OCI-LY1 (cell line): ENCODE measurements around the gene LAMA3.

Experiments used
- H2AFZ ChIP-seq: fragments of 200-600 bp; sonication (generic), shearing (Covaris generic); 2 replicates; pipeline ENCODE4 v1.6.0; 2014; ENCODE audit warnings: antibody characterized with exemption, mild to moderate bottlenecking, low read length
- H3F3A ChIP-seq: fragments of 200-600 bp; sonication (generic), shearing (Covaris generic); 2 replicates; pipeline ENCODE4 v1.6.0; 2014; ENCODE audit warnings: mild to moderate bottlenecking, antibody characterized with exemption, low read length, moderate library complexity; ENCODE audit not compliant: insufficient read depth
- H3K27ac ChIP-seq: fragments of 200-600 bp; sonication (generic); 2 replicates; pipeline ENCODE4 v1.5.1; 2014; ENCODE audit warnings: low read length, mixed run types, mild to moderate bottlenecking, low read depth; ENCODE audit not compliant: poor library complexity, severe bottlenecking
- H3K27me3 ChIP-seq: fragments of 200-600 bp; sonication (generic); 2 replicates; pipeline ENCODE4 v1.6.0; 2014; ENCODE audit warnings: antibody characterized with exemption, mild to moderate bottlenecking, low read length, moderate library complexity; ENCODE audit not compliant: insufficient read depth
- H3K36me3 ChIP-seq: fragments of 200-600 bp; sonication (generic); 2 replicates; pipeline ENCODE4 v1.6.1; 2014; ENCODE audit warnings: mild to moderate bottlenecking, antibody characterized with exemption, low read length, moderate library complexity, mixed read lengths; ENCODE audit not compliant: insufficient read depth
- H3K4me1 ChIP-seq: fragments of 200-600 bp; sonication (generic); 2 replicates; pipeline ENCODE4 v1.5.1; 2014; ENCODE audit warnings: mild to moderate bottlenecking, low read length, moderate library complexity; ENCODE audit not compliant: insufficient read depth, severe bottlenecking
- H3K4me2 ChIP-seq: fragments of 200-600 bp; sonication (generic), shearing (Covaris generic); 2 replicates; pipeline ENCODE4 v1.6.1; 2014; ENCODE audit warnings: low read length
- H3K4me3 ChIP-seq: fragments of 200-600 bp; sonication (generic); 2 replicates; pipeline ENCODE4 v1.5.1; 2014; ENCODE audit warnings: low read length, low read depth, mild to moderate bottlenecking, mixed read lengths; ENCODE audit not compliant: poor library complexity, severe bottlenecking
- H3K79me2 ChIP-seq: fragments of 200-600 bp; shearing (Covaris generic); 2 replicates; pipeline ENCODE4 v1.6.1; 2016; ENCODE audit warnings: mixed run types, low read length, mixed read lengths; ENCODE audit not compliant: insufficient read depth
- H3K9ac ChIP-seq: fragments of 200-600 bp; sonication (generic), shearing (Covaris generic); 2 replicates; pipeline ENCODE4 v1.6.1; 2014; ENCODE audit warnings: mild to moderate bottlenecking, low read length, mixed read lengths
- H3K9me2 ChIP-seq: fragments of 200-600 bp; sonication (generic), shearing (Covaris generic); 2 replicates; pipeline ENCODE4 v1.6.1; 2014; ENCODE audit warnings: low read depth, mild to moderate bottlenecking, low read length, mixed read lengths
- H3K9me3 ChIP-seq: fragments of 200-600 bp; shearing (Covaris generic); 2 replicates; pipeline ENCODE4 v1.6.1; 2014; ENCODE audit warnings: low read length, mixed read lengths
- H4K20me1 ChIP-seq: fragments of 200-600 bp; sonication (generic), shearing (Covaris generic); 2 replicates; pipeline ENCODE4 v1.6.0; 2016; ENCODE audit warnings: mild to moderate bottlenecking, low read length; ENCODE audit not compliant: insufficient read depth
- CTCF ChIP-seq: fragments of 200-600 bp; sonication (generic), shearing (Covaris generic); IDR thresholded peaks from 2 replicates; pipeline ENCODE4 v1.5.1; 2017; ENCODE audit warnings: mild to moderate bottlenecking, antibody characterized with exemption, low read length, moderate library complexity, mixed read lengths
- EZH2 ChIP-seq: fragments of 200-600 bp; sonication (generic), shearing (Covaris generic); IDR thresholded peaks from 2 replicates; pipeline ENCODE4 v1.8.0; 2017; ENCODE audit warnings: borderline replicate concordance, mixed run types, mild to moderate bottlenecking, antibody characterized with exemption, low read length, moderate library complexity, mixed read lengths

Gene LAMA3

DNA sequence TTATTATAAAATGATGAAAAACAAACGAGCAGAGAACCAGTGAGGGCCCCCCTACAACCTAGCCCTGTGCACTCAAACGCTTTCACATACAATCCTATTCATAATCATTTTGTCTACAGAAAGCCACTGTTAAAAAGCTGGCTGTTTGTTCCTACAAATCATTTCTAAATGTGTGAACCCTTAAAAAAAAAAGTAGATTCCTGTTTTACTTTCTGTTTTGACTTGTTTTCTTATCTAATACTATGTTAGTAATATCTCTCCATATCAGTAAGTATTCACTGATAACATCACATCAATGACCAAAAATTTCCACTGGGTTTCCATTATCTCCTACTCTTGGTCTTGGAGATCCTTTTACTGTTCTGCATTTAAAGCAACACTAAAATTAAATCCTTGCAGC, 196.5 kb downstream of the LAMA3 start:
- Histone ChIP-seq H3F3A (no peaks in the 10 kb centered on the region), H3K27me3 (no peaks in the 10 kb centered on the region), H4K20me1 (no peaks in the 10 kb centered on the region), H3K79me2 (no peaks in the 10 kb centered on the region), H3K4me1 (no peaks in the 10 kb centered on the region), H3K9me2 (no peaks in the 10 kb centered on the region), H3K4me2 (no peak overlapping the region), H3K4me3 (no peak overlapping the region), H3K9me3 (no peaks in the 10 kb centered on the region), H3K36me3 (no peaks in the 10 kb centered on the region), H2AFZ (no peak overlapping the region), H3K27ac (no peak overlapping the region), H3K9ac (no peak overlapping the region)
- no peak for TF ChIP-seq EZH2
- TF ChIP-seq CTCF, result no peak

DNA sequence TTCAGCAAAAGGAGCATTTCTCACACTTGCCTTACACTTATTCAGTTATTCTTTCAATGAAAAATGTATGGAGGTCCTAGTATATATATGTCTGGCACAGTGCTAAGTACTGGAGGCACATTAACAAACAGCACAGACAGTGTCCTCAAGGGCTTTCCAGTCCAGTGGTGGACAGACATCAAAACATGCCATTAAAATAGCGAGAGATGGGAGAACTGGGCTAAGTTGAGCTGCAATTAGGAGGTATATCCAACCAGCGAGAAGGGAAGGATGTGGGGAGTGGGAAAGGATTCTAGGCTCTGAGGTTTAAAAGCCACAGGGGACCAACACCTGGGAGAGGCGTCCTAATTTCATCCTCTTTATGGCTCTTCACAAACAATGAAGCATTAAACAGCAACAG, 197.8 kb downstream of the LAMA3 start:
- no peak overlapping the region for H3K27ac ChIP-seq
- no peaks in the 10 kb centered on the region for H4K20me1 ChIP-seq

DNA sequence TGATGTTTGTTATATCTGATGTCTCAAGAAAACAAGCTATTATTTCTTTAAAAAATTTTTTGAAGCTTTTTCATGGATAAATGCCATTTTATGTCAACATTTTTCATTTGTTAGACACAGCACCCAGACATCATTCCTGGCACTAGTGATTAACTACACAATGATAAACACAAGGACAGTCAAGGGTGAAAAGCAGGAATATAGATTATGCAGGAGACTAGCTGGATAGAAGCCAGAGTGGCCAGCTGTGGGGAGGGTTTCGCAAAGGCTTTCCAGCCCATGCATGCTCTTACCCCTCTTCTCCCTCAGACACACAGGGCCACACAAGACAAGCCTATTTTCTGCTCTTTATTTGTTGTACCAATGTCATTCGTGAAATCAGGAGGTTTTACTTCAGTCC, 198.2 kb downstream of the LAMA3 start:
- TF ChIP-seq EZH2 (no peak), CTCF (no peak)
- no peaks in the 10 kb centered on the region for H4K20me1 ChIP-seq
- H3K4me1 ChIP-seq, result no peaks in the 10 kb centered on the region
- no peak overlapping the region for H3K9ac ChIP-seq
- H2AFZ ChIP-seq, result no peak overlapping the region; the same call in 1 of the 2 replicates
- no peak overlapping the region for H3K27ac ChIP-seq
- H3K9me2 ChIP-seq, result no peaks in the 10 kb centered on the region
- no peaks in the 10 kb centered on the region for H3K9me3 ChIP-seq
- H3K4me2 ChIP-seq, result no peak overlapping the region
- no peaks in the 10 kb centered on the region for H3F3A ChIP-seq
- H3K36me3 ChIP-seq, result no peaks in the 10 kb centered on the region
- H3K79me2 ChIP-seq, result no peaks in the 10 kb centered on the region
- H3K27me3 ChIP-seq, result no peaks in the 10 kb centered on the region
- no peak overlapping the region for H3K4me3 ChIP-seq

More for the DNA sequence above, 197.8 kb downstream of the LAMA3 start:
- Histone ChIP-seq H3F3A (no peaks in the 10 kb centered on the region), H3K9me2 (no peaks in the 10 kb centered on the region), H3K9me3 (no peaks in the 10 kb centered on the region), H3K9ac (no peak overlapping the region), H3K27me3 (no peaks in the 10 kb centered on the region), H3K4me3 (no peak overlapping the region), H3K36me3 (no peaks in the 10 kb centered on the region), H3K4me1 (no peaks in the 10 kb centered on the region), H3K79me2 (no peaks in the 10 kb centered on the region), H2AFZ (no peak overlapping the region), H3K4me2 (no peak overlapping the region)
- TF ChIP-seq CTCF (no peak), EZH2 (no peak)
